ENCODE data around the gene MEGF9. TPM values are rescaled to one million over a fixed set of nuclear protein-coding genes. Genes with fewer than 3 reads are reported as not detected.
"Not testable (repeated sequence)": the region's sequence is repeated elsewhere in the genome, so short reads cannot be mapped to it uniquely, and the experiment has no call there.

The MEGF9 gene
- total RNA-seq, 1 donor from 2014 or later: 132 TPM

DNA sequence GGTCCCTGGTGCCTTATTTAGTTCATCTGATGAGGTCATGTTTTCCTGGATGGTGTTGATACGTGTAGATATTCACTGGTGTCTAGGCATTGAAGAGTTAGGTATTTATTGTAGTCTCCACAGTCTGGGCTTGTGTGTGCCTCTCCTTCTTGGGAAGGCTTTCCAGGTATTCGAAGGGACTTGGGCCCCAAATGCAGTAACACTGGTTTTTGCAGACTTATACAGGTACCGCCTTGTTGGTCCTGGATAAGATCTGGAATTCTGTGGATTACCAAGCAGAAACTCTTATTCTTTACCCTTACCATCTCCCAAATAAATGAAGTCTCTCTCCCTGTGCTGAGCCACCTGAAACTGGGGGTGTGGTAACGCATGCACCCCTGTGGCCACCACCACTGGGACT, 34.1 kb downstream of the MEGF9 start:
- intact Hi-C loops (cut with DNase I): no loop called here

DNA sequence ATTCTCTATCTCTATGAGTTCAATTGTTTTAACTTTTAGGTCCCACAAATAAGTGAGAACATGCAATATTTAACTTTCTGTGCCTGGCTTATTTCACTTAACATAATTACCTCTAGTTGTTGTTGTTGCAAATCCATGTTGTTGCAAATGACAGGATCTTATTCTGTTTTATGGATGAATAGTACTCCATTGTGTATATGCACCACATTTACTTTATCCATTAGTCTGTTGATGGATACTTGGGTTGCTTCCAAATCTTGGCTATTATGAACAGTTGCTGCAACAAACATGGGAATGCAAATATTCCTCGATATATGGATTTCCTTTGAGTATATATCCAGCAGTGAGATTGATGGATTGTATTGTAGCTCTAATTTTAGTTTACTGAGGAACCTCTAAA, 36.3 kb downstream of the MEGF9 start:
- intact Hi-C loops (cut with DNase I): no loop called here
- ATAC-seq (no peak), DNase-seq (ENCODE audit: low spot score) (no peak)

More for the DNA sequence above, 34.1 kb downstream of the MEGF9 start:
- no peak for DNase-seq (ENCODE audit: low spot score)
- no peak for ATAC-seq

DNA sequence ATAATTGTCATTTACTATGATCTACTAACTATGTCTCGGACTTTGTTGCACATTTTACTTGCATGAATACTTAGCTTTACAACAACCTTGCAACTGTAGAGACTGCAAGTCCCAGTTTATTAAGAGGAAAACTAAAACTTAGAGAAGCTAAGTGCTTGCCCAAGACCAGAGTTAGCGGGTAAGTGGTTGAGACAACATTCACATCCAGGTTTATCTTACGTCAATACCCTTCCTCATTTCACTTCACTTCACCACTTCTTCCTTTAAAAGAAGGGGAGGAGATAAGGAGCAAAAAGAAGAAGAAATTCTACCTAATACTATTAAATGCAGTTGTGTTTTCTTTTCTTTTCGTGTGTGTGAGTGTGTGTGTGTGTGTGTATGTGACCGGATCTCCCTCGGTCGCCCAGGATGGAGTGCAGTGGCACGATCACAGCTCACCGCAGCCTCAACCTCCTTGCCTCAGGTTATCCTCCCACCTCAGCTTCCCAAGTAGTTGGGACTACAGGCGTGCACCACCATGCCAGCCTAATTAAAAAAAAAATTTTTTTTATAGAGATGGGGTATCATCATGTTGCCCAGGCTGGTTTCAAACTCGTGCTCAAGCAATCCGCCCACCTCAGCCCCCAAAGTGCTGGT, 37.4 kb downstream of the MEGF9 start:
- DNase-seq (ENCODE audit: low spot score): no peak
- no peak for ATAC-seq
- intact Hi-C loops (cut with DNase I): no loop called here

- intact Hi-C loops (cut with DNase I): no loop called here
- DNase-seq (ENCODE audit: low spot score): no peak
- ATAC-seq: no peak
Measured at GRCh38 chr9:120668399-120668798, 45.9 kb downstream of the MEGF9 start.

DNA sequence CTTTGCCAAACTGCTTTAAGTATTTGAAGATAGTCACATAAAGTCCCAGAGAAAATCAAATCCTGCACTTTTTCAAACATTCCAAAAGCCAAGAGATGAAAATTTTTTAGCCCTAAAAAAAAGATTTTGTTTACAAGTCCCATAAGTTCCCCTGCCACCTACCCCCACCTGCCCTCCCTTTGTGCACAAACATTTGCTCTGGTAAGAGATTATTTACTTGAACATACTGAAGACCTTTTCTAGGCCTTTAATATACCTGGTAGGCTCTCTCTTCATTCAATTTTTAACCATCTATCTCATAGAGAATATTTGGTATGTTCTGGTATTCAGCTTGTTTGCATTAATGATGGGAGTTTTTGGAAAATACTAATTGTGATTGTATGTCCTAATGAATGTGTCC, 50.3 kb downstream of the MEGF9 start:
- intact Hi-C loops (cut with DNase I): no loop called here
- DNase-seq (ENCODE audit: low spot score) (no peak), ATAC-seq (no peak)

DNA sequence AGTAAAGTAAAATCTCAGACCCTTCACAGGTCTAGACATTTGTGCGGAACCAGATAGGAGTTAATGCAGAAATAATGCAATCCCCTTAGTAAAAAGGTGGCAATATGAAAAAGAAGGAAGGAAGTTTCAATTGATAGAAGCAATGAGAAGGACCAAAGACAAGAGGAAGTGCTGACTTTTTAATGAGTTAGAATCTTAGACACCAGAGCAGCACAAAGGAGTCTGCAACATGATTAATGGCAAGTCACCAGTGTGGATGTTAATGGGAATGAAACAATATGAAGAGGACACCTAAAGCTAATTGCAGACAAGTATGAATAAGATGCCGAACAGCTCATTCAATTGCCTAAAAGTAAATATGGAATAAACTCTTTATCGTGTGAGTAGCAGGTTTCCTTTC, 50.9 kb downstream of the MEGF9 start:
- intact Hi-C loops (cut with DNase I): no loop called here
- no peak for DNase-seq (ENCODE audit: low spot score)
- no peak for ATAC-seq

DNA sequence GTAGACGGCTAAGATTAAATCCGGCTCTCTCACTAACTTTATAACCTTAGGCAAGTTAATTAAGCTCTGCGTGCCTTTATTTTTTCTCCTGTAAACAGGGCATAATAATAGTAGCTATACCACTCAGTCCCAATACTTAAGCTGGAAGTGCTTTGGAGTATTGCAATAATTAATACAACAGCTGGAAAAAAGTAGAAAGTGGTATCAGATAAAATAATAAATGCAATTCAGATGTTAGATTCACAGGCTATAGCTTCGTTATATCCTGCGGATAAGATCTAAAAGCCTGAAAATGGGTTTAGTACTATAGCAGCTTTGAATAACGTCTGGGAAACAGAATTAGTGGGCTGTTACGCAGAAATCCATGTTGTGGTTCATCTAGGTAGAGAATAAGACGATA, 51.8 kb downstream of the MEGF9 start:
- intact Hi-C loops (cut with DNase I): no loop called here
- DNase-seq (ENCODE audit: low spot score) (no peak), ATAC-seq (no peak)

GRCh38 chr9:120659676-120660075, 54.6 kb downstream of the MEGF9 start:
- ATAC-seq: no peak
- intact Hi-C loops (cut with DNase I): no loop called here
- no peak for DNase-seq (ENCODE audit: low spot score)

DNA sequence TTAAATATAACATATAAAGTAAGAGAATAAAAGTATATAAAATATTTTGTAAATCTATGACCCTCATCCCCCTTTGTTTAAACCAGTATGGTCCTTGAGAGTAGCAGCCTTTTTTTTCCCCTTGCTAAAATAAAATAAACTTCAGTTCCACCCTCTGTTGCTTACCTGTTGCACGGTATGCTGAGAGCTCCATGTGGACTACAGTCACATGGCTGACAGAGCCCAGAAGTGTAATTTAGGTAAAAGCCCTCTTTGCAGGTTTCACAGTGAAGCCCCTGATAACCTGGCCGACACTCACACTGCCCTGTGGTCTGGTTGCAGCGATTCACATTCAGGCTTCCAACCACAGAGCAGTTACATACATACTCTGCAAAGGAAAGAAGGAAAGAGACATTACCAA, 55.1 kb downstream of the MEGF9 start:
- DNase-seq (ENCODE audit: low spot score): no peak
- intact Hi-C loops (cut with DNase I): no loop called here
- no peak for ATAC-seq

GRCh38 chr9:120655005-120655622, 59.2 kb downstream of the MEGF9 start:
- ATAC-seq: no peak
- intact Hi-C loops (cut with DNase I): no loop called here
- no peak for DNase-seq (ENCODE audit: low spot score)

DNA sequence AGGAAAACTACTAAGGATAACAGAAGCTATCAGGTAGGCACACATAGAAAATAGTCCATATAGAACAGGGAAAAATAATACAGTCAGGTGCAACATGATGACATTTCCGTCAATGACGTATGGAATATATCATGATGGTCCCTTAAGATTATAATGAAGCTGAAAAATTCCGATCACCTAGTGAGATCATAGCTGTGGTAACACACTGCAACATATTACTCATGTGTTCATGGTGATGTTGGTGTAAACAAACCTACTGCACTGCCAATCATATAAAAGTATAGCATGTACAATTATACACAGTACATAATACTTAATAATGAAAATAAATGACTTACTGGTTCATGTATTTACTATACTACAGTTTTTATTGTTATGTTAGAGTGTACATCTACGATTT, 60.0 kb downstream of the MEGF9 start:
- intact Hi-C loops (cut with DNase I): no loop called here
- no peak for ATAC-seq
- no peak for DNase-seq (ENCODE audit: low spot score)

- no peak for DNase-seq (ENCODE audit: low spot score)
- no peak for ATAC-seq
- intact Hi-C loops (cut with DNase I): no loop called here
Measured at GRCh38 chr9:120653762-120654161, 60.5 kb downstream of the MEGF9 start.

- ATAC-seq (no peak), DNase-seq (ENCODE audit: low spot score) (no peak)
- intact Hi-C loops (cut with DNase I): no loop called here
Measured at GRCh38 chr9:120652934-120653333, 61.3 kb downstream of the MEGF9 start.

GRCh38 chr9:120650352-120650751, 63.9 kb downstream of the MEGF9 start:
- intact Hi-C loops (cut with DNase I): no loop called here
- no peak for DNase-seq (ENCODE audit: low spot score)
- no peak for ATAC-seq

GRCh38 chr9:120648581-120649197, 65.6 kb downstream of the MEGF9 start:
- no peak for DNase-seq (ENCODE audit: low spot score)
- no peak for ATAC-seq
- intact Hi-C loops (cut with DNase I): no loop called here

- DNase-seq (ENCODE audit: low spot score) (no peak), ATAC-seq (no peak)
- intact Hi-C loops (cut with DNase I): no loop called here
Measured at GRCh38 chr9:120646948-120647347, 67.3 kb downstream of the MEGF9 start.

- intact Hi-C loops (cut with DNase I): no loop called here
- no peak for DNase-seq (ENCODE audit: low spot score)
Measured at GRCh38 chr9:120645760-120646159, 68.5 kb downstream of the MEGF9 start.

GRCh38 chr9:120643061-120643460, 71.2 kb downstream of the MEGF9 start:
- intact Hi-C loops (cut with DNase I): no loop called here
- ATAC-seq: peak; percentile 66
- DNase-seq (ENCODE audit: low spot score): no peak

More at GRCh38 chr9:120645760-120646159, 68.5 kb downstream of the MEGF9 start:
- no peak for ATAC-seq

DNA sequence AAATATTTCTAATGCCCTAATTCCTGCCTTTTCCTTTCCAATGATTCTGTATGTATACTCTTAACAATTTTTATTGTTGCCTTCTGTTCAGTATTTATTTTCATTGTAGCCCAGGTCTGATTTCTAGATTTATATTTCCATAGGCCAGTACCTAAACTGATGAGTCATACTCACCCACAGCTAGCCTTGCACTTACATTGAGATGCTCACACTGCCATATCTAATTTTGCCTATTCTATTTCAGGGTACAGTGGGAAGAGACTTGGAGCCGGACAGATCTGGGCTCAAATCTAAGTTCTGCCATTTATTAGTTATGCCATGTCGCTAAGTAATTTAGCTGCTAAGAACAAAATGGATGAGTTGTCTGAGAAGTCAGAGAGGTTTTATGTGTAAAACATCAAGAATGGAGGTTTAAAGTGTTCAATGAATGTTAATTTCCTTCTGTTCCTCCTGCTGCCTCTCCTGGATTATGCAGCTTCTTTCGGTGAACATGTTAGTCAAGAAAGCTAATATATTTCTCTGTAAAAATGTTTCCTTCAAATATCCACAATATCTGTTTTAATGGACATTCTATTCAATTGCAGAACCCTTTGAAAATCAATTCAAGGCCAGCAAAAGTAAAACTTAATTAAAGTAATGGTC, 72.0 kb downstream of the MEGF9 start:
- ATAC-seq (no peak), DNase-seq (ENCODE audit: low spot score) (no peak)
- intact Hi-C loops (cut with DNase I): no loop called here

DNA sequence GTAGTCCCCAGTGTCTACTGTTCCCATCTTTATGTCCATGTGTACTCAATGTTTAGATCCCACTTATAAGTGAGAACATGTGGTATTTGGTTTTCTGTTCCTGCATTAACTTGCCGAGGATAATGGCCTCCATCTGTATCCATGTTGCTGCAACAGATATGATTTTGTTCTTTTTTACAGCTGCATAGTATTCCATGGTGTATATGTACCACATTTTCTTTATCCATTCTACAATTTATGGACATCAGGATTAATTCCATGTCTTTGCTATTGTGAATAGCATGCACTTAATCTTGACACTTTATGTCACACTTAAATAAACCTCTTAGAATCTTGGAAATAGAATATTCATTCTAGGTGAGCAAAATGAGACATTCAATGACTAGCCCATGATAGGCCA, 73.4 kb downstream of the MEGF9 start:
- intact Hi-C loops (cut with DNase I); ATAC-seq; DNase-seq (ENCODE audit: low spot score): not testable (repeated sequence)

Data from sciatic nerve (tissue), 2 donors.